HEK293 (cell line): ENCODE measurements around the gene GPLD1.

ENCODE experiments used
- CTCF ChIA-PET: fragments of 350-600 bp; formaldehyde crosslinking; extraction: SDS; loops from one replicate; lab custom pipeline; 2021; ENCODE audit warnings: antibody characterized with exemption; lab: Yijun Ruan, JAX
- POLR2A ChIA-PET: fragments of 300-600 bp; formaldehyde crosslinking; extraction: SDS; loops from one replicate; lab custom pipeline; 2020; ENCODE audit warnings: antibody characterized with exemption, inconsistent platforms; lab: Yijun Ruan, JAX
- H3K27ac ChIP-seq: fragments of 200-500 bp; sonication (Bioruptor generic); 2 replicates; pipeline ENCODE4 v1.5.1; 2014; ENCODE audit warnings: low read depth, low read length, control low read depth, inconsistent platforms; ENCODE audit errors: extremely low read depth
- H3K36me3 ChIP-seq, 2 experiments: fragments of 200-500 bp in 1 of 2; sonication (Bioruptor generic) in 1 of 2; 1 replicate in 1 of 2; 2 replicates in 1 of 2; pipeline ENCODE4 v1.5.1; 2014 to 2017; ENCODE audit warnings: inconsistent platforms in 2 of 2, low read length in 2 of 2; ENCODE audit not compliant: control insufficient read depth in 2 of 2, insufficient read depth in 1 of 2
- H3K4me1 ChIP-seq: fragments of 200-500 bp; sonication (Bioruptor generic); 2 replicates; pipeline ENCODE4 v1.5.1; 2014; ENCODE audit warnings: mild to moderate bottlenecking, low read length, inconsistent platforms; ENCODE audit not compliant: control insufficient read depth, insufficient read depth
- H3K4me3 ChIP-seq: 2 replicates; pipeline ENCODE4 v1.5.1; 2011; ENCODE audit warnings: low read depth, mild to moderate bottlenecking, control low read depth, low read length, moderate library complexity
- H3K9me3 ChIP-seq: fragments of 200-500 bp; sonication (Bioruptor generic); 2 replicates; pipeline ENCODE4 v1.5.1; 2014; ENCODE audit warnings: low read depth, low read length, inconsistent platforms; ENCODE audit not compliant: control insufficient read depth, insufficient read depth
- CTCF ChIP-seq: fragments of 450-650 bp; formaldehyde crosslinking; IDR thresholded peaks from 2 replicates; pipeline ENCODE4 v1.5.1; 2016; ENCODE audit warnings: missing biosample characterization, missing genetic modification characterization
- GLI2 ChIP-seq: fragments of 450-650 bp; formaldehyde crosslinking; IDR thresholded peaks from 2 replicates; pipeline ENCODE4; 2017; ENCODE audit warnings: missing biosample characterization, missing genetic modification characterization, low read depth, borderline replicate concordance
- INSM2 ChIP-seq: fragments of 450-650 bp; formaldehyde crosslinking; IDR thresholded peaks from 2 replicates; pipeline ENCODE4 v1.5.1; 2016; ENCODE audit warnings: missing biosample characterization, missing genetic modification characterization
- KLF7 ChIP-seq: fragments of 450-650 bp; formaldehyde crosslinking; IDR thresholded peaks from 2 replicates; pipeline ENCODE4 v1.5.1; 2016; ENCODE audit warnings: missing biosample characterization, missing genetic modification characterization, borderline replicate concordance
- ZBTB26 ChIP-seq: fragments of 450-650 bp; formaldehyde crosslinking; optimal IDR thresholded peaks from 2 replicates; pipeline ENCODE3; 2016; ENCODE audit warnings: missing biosample characterization, mild to moderate bottlenecking, missing genetic modification characterization
- ZFHX2 ChIP-seq: fragments of 450-650 bp; formaldehyde crosslinking; conservative IDR thresholded peaks from 2 replicates; pipeline ENCODE4 v1.5.1; 2016; ENCODE audit warnings: missing biosample characterization, missing genetic modification characterization
- ZFP37 ChIP-seq: fragments of 450-650 bp; formaldehyde crosslinking; IDR thresholded peaks from 2 replicates; pipeline ENCODE4 v1.5.1; 2016; ENCODE audit warnings: missing biosample characterization, missing genetic modification characterization
- ZFP41 ChIP-seq: fragments of 450-650 bp; formaldehyde crosslinking; IDR thresholded peaks from 2 replicates; pipeline ENCODE4 v1.5.1; 2016; ENCODE audit warnings: missing biosample characterization, missing genetic modification characterization, borderline replicate concordance
- ZNF184 ChIP-seq: fragments of 450-650 bp; IDR thresholded peaks from 2 replicates; pipeline ENCODE4 v1.5.1; 2018; ENCODE audit warnings: missing biosample characterization, mild to moderate bottlenecking, missing genetic modification characterization
- ZNF239 ChIP-seq: fragments of 450-650 bp; formaldehyde crosslinking; IDR thresholded peaks from 2 replicates; pipeline ENCODE4 v1.5.1; 2016; ENCODE audit warnings: missing biosample characterization, missing genetic modification characterization
- ZNF292 ChIP-seq: fragments of 450-650 bp; formaldehyde crosslinking; IDR thresholded peaks from 2 replicates; pipeline ENCODE4 v1.5.1; 2016; ENCODE audit warnings: low read depth, missing biosample characterization, missing genetic modification characterization, borderline replicate concordance
- ZNF302 ChIP-seq: fragments of 450-650 bp; formaldehyde crosslinking; IDR thresholded peaks from 2 replicates; pipeline ENCODE4 v1.5.1; 2016; ENCODE audit warnings: missing biosample characterization, missing genetic modification characterization, low read depth
- ZNF350 ChIP-seq: fragments of 450-650 bp; formaldehyde crosslinking; IDR thresholded peaks from 2 replicates; pipeline ENCODE4 v1.5.0; 2017; ENCODE audit warnings: missing biosample characterization, mild to moderate bottlenecking, missing genetic modification characterization
- ZNF362 ChIP-seq: fragments of 450-650 bp; formaldehyde crosslinking; IDR thresholded peaks from 2 replicates; pipeline ENCODE4 v1.5.1; 2016; ENCODE audit warnings: missing biosample characterization, missing genetic modification characterization
- ZNF366 ChIP-seq: fragments of 450-650 bp; formaldehyde crosslinking; conservative IDR thresholded peaks from 2 replicates; pipeline ENCODE4 v1.5.1; 2016; ENCODE audit warnings: missing biosample characterization, missing genetic modification characterization
- ZNF423 ChIP-seq: fragments of 450-650 bp; formaldehyde crosslinking; IDR thresholded peaks from 2 replicates; pipeline ENCODE4 v1.5.1; 2016; ENCODE audit warnings: missing biosample characterization, missing genetic modification characterization
- ZNF426 ChIP-seq: fragments of 450-650 bp; formaldehyde crosslinking; IDR thresholded peaks from 2 replicates; pipeline ENCODE4 v1.5.1; 2017; ENCODE audit warnings: missing biosample characterization, missing genetic modification characterization, mild to moderate bottlenecking, inconsistent platforms, moderate library complexity
- TF ChIP-seq, protein P1 (sequence below): fragments of 450-650 bp; formaldehyde crosslinking; IDR thresholded peaks from 2 replicates; pipeline ENCODE4 v1.5.1; 2016; ENCODE audit warnings: missing biosample characterization, missing genetic modification characterization
- TF ChIP-seq, protein P2 (sequence below): fragments of 450-650 bp; formaldehyde crosslinking; IDR thresholded peaks from 2 replicates; pipeline ENCODE4 v1.5.1; 2016; ENCODE audit warnings: missing biosample characterization, missing genetic modification characterization
- TF ChIP-seq, protein P3 (sequence below): fragments of 450-650 bp; formaldehyde crosslinking; IDR thresholded peaks from 2 replicates; pipeline ENCODE4 v1.5.1; 2016; ENCODE audit warnings: missing biosample characterization, missing genetic modification characterization

The GPLD1 gene

DNA sequence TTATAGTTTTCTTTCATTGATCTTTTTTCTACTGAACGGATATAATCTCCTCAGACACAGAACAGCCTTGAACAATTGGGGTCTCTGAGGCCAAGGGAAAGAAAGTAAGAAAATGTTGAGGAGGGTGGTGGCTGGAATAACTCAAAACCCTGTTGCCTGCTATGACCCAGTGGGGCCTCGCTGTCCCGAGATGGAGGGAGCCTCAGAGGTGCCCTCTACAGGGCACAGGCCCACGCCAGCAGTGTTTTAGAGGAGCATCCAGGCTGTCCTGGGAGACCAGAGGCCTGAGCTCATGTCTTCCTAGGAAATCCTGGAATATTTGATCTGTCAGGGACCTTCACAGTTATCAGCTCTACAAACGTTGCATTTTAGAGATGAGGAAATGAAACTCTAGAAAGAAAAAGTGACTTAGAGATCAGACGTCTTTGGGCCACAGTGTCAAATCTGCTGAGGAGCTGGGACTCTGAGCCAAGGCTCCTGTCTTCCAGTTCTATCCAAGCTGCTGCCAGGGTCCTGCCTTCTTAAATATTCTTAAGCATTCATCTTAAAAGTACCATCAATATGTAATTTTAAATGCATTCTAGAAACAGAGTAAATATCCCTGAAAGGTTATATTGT, 31.7 kb upstream of the GPLD1 start (continued):
- no peak for TF ChIP-seq INSM2
- TF ChIP-seq CTCF (tag by site-specific recombination): peak; percentile 39; the same call in 1 of the 2 replicates
- TF ChIP-seq, protein P1, sequence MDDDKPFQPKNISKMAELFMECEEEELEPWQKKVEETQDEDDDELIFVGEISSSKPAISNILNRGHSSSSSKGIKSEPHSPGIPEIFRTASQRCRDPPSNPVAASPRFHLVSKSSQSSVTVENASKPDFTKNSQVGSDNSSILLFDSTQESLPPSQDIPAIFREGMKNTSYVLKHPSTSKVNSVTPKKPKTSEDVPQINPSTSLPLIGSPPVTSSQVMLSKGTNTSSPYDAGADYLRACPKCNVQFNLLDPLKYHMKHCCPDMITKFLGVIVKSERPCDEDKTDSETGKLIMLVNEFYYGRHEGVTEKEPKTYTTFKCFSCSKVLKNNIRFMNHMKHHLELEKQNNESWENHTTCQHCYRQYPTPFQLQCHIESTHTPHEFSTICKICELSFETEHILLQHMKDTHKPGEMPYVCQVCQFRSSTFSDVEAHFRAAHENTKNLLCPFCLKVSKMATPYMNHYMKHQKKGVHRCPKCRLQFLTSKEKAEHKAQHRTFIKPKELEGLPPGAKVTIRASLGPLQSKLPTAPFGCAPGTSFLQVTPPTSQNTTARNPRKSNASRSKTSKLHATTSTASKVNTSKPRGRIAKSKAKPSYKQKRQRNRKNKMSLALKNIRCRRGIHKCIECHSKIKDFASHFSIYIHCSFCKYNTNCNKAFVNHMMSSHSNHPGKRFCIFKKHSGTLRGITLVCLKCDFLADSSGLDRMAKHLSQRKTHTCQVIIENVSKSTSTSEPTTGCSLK (tag by site-specific recombination): no peak

DNA sequence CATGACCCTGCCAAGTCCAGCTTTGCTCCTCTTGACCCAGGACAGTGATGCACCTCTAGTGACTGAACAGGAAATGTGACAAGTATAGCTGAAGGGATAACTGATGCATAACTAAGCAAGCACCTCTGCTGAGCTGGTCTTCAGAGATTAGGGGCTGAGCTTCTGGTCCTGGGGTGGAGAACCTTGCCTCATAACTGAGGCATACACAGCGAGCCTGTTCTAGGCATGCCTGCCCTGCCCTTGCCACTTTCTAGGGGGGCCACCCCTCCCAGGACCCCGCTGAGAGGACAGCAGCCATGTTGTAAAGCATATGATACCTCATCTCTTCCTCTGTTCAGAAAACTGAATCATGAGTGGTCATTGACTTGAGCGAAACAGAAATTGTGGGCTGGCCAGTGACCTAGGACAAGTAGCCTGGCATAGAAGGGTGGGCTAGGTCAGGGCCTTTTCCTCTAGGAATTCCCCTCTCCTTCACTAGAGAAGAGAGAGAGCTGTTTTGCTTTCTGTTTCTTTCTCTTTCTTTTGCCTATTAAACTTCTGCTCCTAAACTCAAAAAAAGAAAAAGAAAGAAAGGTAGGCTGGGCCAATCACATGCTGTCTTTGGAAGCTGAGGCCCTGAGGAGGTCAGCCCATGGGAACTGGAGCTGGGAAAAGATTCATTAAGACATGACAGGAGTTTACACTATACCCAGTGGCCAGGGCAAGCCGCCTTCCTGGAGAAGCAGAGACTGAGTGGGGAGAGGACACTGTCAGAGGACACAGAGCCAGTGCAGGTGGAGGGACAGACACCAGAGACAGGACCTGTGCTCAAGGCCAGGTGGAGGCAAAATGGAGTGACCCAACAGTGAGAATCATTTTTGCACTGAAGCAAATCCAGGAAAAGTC, 28.5 kb upstream of the GPLD1 start:
- Histone ChIP-seq H3K4me1 (no peaks in the 10 kb centered on the region), H3K36me3 (peaks cover 10 to 15% of the 10 kb centered on the region in 2 experiments; a peak in 2 of 3 replicates), H3K4me3 (no peak overlapping the region), H3K27ac (no peak overlapping the region), H3K9me3 (no peaks in the 10 kb centered on the region)
- TF ChIP-seq, protein P2, sequence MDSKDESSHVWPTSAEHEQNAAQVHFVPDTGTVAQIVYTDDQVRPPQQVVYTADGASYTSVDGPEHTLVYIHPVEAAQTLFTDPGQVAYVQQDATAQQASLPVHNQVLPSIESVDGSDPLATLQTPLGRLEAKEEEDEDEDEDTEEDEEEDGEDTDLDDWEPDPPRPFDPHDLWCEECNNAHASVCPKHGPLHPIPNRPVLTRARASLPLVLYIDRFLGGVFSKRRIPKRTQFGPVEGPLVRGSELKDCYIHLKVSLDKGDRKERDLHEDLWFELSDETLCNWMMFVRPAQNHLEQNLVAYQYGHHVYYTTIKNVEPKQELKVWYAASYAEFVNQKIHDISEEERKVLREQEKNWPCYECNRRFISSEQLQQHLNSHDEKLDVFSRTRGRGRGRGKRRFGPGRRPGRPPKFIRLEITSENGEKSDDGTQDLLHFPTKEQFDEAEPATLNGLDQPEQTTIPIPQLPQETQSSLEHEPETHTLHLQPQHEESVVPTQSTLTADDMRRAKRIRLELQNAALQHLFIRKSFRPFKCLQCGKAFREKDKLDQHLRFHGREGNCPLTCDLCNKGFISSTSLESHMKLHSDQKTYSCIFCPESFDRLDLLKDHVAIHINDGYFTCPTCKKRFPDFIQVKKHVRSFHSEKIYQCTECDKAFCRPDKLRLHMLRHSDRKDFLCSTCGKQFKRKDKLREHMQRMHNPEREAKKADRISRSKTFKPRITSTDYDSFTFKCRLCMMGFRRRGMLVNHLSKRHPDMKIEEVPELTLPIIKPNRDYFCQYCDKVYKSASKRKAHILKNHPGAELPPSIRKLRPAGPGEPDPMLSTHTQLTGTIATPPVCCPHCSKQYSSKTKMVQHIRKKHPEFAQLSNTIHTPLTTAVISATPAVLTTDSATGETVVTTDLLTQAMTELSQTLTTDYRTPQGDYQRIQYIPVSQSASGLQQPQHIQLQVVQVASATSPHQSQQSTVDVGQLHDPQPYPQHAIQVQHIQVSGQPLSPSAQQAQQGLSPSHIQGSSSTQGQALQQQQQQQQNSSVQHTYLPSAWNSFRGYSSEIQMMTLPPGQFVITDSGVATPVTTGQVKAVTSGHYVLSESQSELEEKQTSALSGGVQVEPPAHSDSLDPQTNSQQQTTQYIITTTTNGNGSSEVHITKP (tag by site-specific recombination): no peak
- TF ChIP-seq ZNF239 (tag by site-specific recombination): no peak
- TF ChIP-seq KLF7 (tag by site-specific recombination): no peak
- no peak for TF ChIP-seq ZNF423 (tag by site-specific recombination)
- TF ChIP-seq ZFP41 (tag by site-specific recombination): no peak
- TF ChIP-seq GLI2 (tag by site-specific recombination): no peak
- TF ChIP-seq ZNF426 (tag by site-specific recombination): no peak
- TF ChIP-seq ZBTB26 (tag by site-specific recombination): no peak
- TF ChIP-seq ZFP37: no peak
- TF ChIP-seq, protein P3, sequence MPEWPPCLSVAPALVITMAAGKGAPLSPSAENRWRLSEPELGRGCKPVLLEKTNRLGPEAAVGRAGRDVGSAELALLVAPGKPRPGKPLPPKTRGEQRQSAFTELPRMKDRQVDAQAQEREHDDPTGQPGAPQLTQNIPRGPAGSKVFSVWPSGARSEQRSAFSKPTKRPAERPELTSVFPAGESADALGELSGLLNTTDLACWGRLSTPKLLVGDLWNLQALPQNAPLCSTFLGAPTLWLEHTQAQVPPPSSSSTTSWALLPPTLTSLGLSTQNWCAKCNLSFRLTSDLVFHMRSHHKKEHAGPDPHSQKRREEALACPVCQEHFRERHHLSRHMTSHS (tag by site-specific recombination): no peak
- no peak for TF ChIP-seq ZNF366
- TF ChIP-seq ZFHX2 (tag by site-specific recombination): no peak
- TF ChIP-seq ZNF350: no peak
- TF ChIP-seq ZNF292: no peak
- no peak for TF ChIP-seq ZNF362 (tag by site-specific recombination)
- TF ChIP-seq ZNF302 (tag by site-specific recombination): no peak
- TF ChIP-seq ZNF184 (tag by site-specific recombination): no peak
- POLR2A ChIA-PET: no interaction called here
- CTCF ChIA-PET: interaction anchor here (0.6 to 1.0 kb wide), 5 partner anchors 21 to 355 kb away, joined by 3 read pairs; no protein-coding TSS in a partner anchor
